ENCODE results near the gene UIMC1. TPM values are rescaled to one million over a fixed set of nuclear protein-coding genes. Genes with fewer than 3 reads are reported as not detected.

Gene UIMC1
- total and polyA plus RNA-seq, 2 of the 13 experiments (the other 11 are each of a cell fraction or from before 2014, with no cell fraction given) = 18.9 to 32.7 TPM

DNA sequence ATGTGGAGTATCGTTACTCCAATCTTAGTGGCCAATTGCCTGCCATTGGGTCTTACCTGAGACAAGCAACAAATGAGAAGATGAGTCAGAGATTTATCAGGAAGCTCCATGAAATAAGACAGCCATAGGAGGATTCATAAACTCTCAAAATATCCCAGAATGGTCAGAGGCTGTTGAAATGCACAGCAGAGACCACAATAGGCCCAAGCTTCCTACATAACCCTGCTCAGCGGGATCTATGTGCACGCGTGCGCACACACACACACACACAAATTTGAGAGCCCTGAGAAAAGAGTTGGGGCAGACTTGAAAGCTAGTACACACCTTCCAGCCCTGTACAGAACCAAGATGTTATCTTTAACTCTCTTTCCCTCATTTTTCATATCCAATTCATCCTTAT is 9.8 kb downstream of the UIMC1 start:
- ChIA-PET CTCF (ENCODE audit: low intra/inter-chr PET ratio, low total read pairs) (no interaction called here), POLR2A (interaction anchor here (1.9 kb wide), 1 partner anchor 9 kb away, joined by 9 read pairs; no protein-coding TSS in a partner anchor)
- H3K9ac ChIP-seq (ENCODE audit: insufficient read depth, low read depth, low read length) = no peak overlapping the region
- no peak overlapping the region for H2AFZ ChIP-seq (ENCODE audit: low read length)
- no peaks in the 10 kb centered on the region for H3K9me3 ChIP-seq (ENCODE audit: low read length)
- DNase-seq (ENCODE audit: low spot score) (no peak), FAIRE-seq (no peak), ATAC-seq (peak; percentile 30; the same call in 2 of the 3 replicates)
- peaks cover 46% of the 10 kb centered on the region for H3K4me1 ChIP-seq (ENCODE audit: insufficient read depth, low read length)
- in situ Hi-C loops (cut with HindIII; ENCODE audit: extremely low pct_ligation_motif_present, low pct_unique_long_range_greater_than_20kb) (no loop called here), intact Hi-C loops (cut with micrococcal nuclease; ENCODE audit: unreplicated experiment) (no loop called here)
- no peaks in the 10 kb centered on the region for H3K27me3 ChIP-seq (ENCODE audit: control insufficient read depth in 1 of 2, insufficient read depth in 2 of 2, low read length in 2 of 2)
- TF ChIP-seq ZFP1 (CRISPR knock-in tag; IDR thresholded peaks at IDR 0.05) (no peak), SNAI1 (CRISPR knock-in tag; IDR thresholded peaks at IDR 0.05; ENCODE audit: borderline replicate concordance) (no peak), KLF9 (CRISPR knock-in tag; IDR thresholded peaks at IDR 0.05; ENCODE audit: low read depth) (no peak)
- TF ChIP-seq, protein P1, sequence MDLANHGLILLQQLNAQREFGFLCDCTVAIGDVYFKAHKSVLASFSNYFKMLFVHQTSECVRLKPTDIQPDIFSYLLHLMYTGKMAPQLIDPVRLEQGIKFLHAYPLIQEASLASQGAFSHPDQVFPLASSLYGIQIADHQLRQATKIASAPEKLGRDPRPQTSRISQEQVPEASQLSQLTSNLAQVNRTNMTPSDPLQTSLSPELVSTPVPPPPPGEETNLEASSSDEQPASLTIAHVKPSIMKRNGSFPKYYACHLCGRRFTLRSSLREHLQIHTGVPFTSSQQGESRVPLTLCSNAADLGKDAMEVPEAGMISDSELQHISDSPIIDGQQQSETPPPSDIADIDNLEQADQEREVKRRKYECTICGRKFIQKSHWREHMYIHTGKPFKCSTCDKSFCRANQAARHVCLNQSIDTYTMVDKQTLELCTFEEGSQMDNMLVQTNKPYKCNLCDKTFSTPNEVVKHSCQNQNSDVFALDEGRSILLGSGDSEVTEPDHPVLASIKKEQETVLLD (CRISPR knock-in tag; IDR thresholded peaks at IDR 0.05; ENCODE audit: low read depth) = no peak
- no peak overlapping the region for H3K4me2 ChIP-seq (ENCODE audit: low read depth, low read length)
- no peaks in the 10 kb centered on the region; a peak in 1 of 5 replicates for H3K36me3 ChIP-seq (replicated peaks in 1 of 2; ENCODE audit: control insufficient read depth in 1 of 2, insufficient read depth in 2 of 2, low read length in 2 of 2)
- 89% methylated on average over 5 of the region's 5 CpGs for WGBS (ENCODE audit: low lambda C conversion rate)
- peaks cover 89% of the 10 kb centered on the region for H3K79me2 ChIP-seq (ENCODE audit: insufficient read depth, low read length)
- H4K20me1 ChIP-seq (ENCODE audit: insufficient read depth, low read length) = peaks cover 27% of the 10 kb centered on the region
- no peak overlapping the region for H3K4me3 ChIP-seq (replicated peaks in 1 of 3; ENCODE audit: insufficient read depth in 1 of 3, low read depth in 2 of 3, low read length in 3 of 3)
- H3K27ac ChIP-seq (ENCODE audit: extremely low read length, insufficient read depth, low read length) = peak overlapping the region; percentile 21
- BruUV-seq (replicated peaks) = no TSS peak

DNA sequence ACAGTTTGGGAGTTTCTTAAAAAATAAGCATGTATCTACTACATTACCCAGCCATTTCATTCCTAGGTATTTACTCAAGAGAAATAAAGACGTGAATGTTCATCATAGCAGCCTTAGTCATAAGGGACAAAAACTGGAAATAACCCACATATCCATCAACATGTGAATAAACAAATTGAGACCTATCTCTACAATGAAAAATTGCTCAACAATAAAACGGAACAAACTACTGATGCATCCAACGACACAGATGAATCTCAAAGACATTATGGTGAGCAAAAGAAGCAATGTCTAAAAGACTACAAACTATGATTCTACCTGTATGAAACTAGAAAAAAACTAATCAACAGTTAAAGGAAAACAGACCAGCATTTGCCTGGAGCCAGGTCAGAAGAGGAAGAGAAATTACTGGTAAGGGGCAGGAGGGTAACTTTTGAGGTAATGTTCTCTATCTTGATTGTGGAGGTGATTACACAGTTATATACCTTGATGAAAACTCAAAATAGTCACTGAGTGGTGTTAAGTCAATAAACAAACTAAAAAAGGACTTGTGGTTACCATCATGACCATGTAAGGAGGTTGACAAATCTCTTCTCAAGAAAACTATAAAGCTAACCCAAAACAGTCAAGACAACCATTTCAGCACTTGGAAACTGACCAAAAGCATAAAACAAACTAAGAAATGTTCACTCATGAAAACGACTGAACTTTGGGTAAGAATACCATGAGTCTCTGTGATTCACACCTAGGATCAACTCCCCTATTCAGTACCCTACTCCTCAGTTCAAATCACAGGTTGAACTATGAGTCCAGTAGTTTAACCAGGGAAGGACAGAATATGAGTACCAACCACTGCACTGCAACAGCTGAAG is 10.4 kb downstream of the UIMC1 start:
- 70% methylated on average over 4 of the region's 4 CpGs for WGBS (ENCODE audit: low lambda C conversion rate)
- no peak overlapping the region for H2AFZ ChIP-seq (ENCODE audit: low read length)
- FAIRE-seq = no peak
- in situ Hi-C loops (cut with HindIII; ENCODE audit: extremely low pct_ligation_motif_present, low pct_unique_long_range_greater_than_20kb) = no loop called here
- intact Hi-C loops (cut with micrococcal nuclease; ENCODE audit: unreplicated experiment) = no loop called here
- no TSS peak for BruUV-seq (replicated peaks)
- no peaks in the 10 kb centered on the region for H3K9me3 ChIP-seq (ENCODE audit: low read length)
- H3K79me2 ChIP-seq (ENCODE audit: insufficient read depth, low read length) = peaks cover 89% of the 10 kb centered on the region
- H3K4me2 ChIP-seq (ENCODE audit: low read depth, low read length) = no peak overlapping the region
- no peaks in the 10 kb centered on the region for H3K27me3 ChIP-seq (ENCODE audit: control insufficient read depth in 1 of 2, insufficient read depth in 2 of 2, low read length in 2 of 2)
- H4K20me1 ChIP-seq (ENCODE audit: insufficient read depth, low read length) = peaks cover 27% of the 10 kb centered on the region
- TF ChIP-seq SRSF9 (IDR thresholded peaks at IDR 0.05; ENCODE audit: borderline replicate concordance, insufficient read depth, low read depth, low read length, poor library complexity, severe bottlenecking) = no peak
- TF ChIP-seq ZNF12 (CRISPR knock-in tag; IDR thresholded peaks at IDR 0.05) = no peak
- TF ChIP-seq, protein P2, sequence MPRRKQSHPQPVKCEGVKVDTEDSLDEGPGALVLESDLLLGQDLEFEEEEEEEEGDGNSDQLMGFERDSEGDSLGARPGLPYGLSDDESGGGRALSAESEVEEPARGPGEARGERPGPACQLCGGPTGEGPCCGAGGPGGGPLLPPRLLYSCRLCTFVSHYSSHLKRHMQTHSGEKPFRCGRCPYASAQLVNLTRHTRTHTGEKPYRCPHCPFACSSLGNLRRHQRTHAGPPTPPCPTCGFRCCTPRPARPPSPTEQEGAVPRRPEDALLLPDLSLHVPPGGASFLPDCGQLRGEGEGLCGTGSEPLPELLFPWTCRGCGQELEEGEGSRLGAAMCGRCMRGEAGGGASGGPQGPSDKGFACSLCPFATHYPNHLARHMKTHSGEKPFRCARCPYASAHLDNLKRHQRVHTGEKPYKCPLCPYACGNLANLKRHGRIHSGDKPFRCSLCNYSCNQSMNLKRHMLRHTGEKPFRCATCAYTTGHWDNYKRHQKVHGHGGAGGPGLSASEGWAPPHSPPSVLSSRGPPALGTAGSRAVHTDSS (CRISPR knock-in tag; conservative IDR thresholded peaks at IDR 0.05) = no peak
- POLR2A ChIA-PET = interaction anchor here (1.9 kb wide), 1 partner anchor 10 kb away, joined by 9 read pairs; no protein-coding TSS in a partner anchor
- no peak overlapping the region for H3K4me3 ChIP-seq (replicated peaks in 1 of 3; ENCODE audit: insufficient read depth in 1 of 3, low read depth in 2 of 3, low read length in 3 of 3)
- CTCF ChIA-PET (ENCODE audit: low intra/inter-chr PET ratio, low total read pairs) = no interaction called here
- H3K9ac ChIP-seq (ENCODE audit: insufficient read depth, low read depth, low read length) = no peak overlapping the region
- no peak for DNase-seq (ENCODE audit: low spot score)
- ATAC-seq = peak; percentile 58; the same call in 2 of the 3 replicates
- peaks cover 46% of the 10 kb centered on the region for H3K4me1 ChIP-seq (ENCODE audit: insufficient read depth, low read length)
- H3K27ac ChIP-seq (ENCODE audit: extremely low read length, insufficient read depth, low read length) = peak overlapping the region; percentile 21
- no peaks in the 10 kb centered on the region; a peak in 1 of 5 replicates for H3K36me3 ChIP-seq (replicated peaks in 1 of 2; ENCODE audit: control insufficient read depth in 1 of 2, insufficient read depth in 2 of 2, low read length in 2 of 2)
